Calu3 (cell line): ENCODE data around the gene RIMBP2. TPM values are rescaled to one million over a fixed set of nuclear protein-coding genes. Genes with fewer than 3 reads are reported as not detected.

Source experiments
- BruUV-seq: library from RNA; stranded (reverse); fragments of 400-500 nt; replicated peaks from 2 replicates; lab custom pipeline; 2021; lab: Mats Ljungman, UMichigan
- CTCF ChIA-PET: fragments of 300-600 bp; sonication (Branson Sonifier 250); formaldehyde crosslinking; loops from one replicate; lab custom pipeline; 2022; ENCODE audit warnings: antibody characterized with exemption; lab: Charles Lee
- DNase-seq: peaks from one replicate; pipeline ENCODE4 v3.0.0; 2022
- H3K27ac Mint-ChIP-seq: one replicate; pipeline ENCODE4 v1.8.0; 2022; ENCODE audit warnings: mixed read lengths; ENCODE audit not compliant: unreplicated experiment
- H3K27me3 Mint-ChIP-seq: one replicate; pipeline ENCODE4 v1.8.0; 2022; ENCODE audit warnings: mixed read lengths; ENCODE audit not compliant: unreplicated experiment
- H3K36me3 Mint-ChIP-seq: one replicate; pipeline ENCODE4 v1.8.0; 2022; ENCODE audit warnings: mild to moderate bottlenecking, moderate library complexity, mixed read lengths; ENCODE audit not compliant: insufficient read depth, unreplicated experiment
- H3K4me1 Mint-ChIP-seq: one replicate; pipeline ENCODE4 v1.8.0; 2022; ENCODE audit warnings: mild to moderate bottlenecking, low read depth, mixed read lengths; ENCODE audit not compliant: unreplicated experiment
- H3K4me3 Mint-ChIP-seq: one replicate; pipeline ENCODE4 v1.8.0; 2022; ENCODE audit warnings: mild to moderate bottlenecking, low read depth, moderate library complexity, mixed read lengths; ENCODE audit not compliant: unreplicated experiment
- H3K9me3 Mint-ChIP-seq: one replicate; pipeline ENCODE4 v1.8.0; 2022; ENCODE audit warnings: low read depth, mixed read lengths; ENCODE audit not compliant: unreplicated experiment
- CTCF ChIP-seq: fragments of 200-600 bp; IDR thresholded peaks from one replicate; pipeline ENCODE4 v1.8.0; 2022; ENCODE audit warnings: antibody characterized with exemption; ENCODE audit not compliant: unreplicated experiment
- intact Hi-C: fragments of 100-400 bp; cut with micrococcal nuclease; formaldehyde crosslinking; loops from one replicate; pipeline ENCODE4 v1.10.0; 2022; ENCODE audit not compliant: unreplicated experiment
- total RNA-seq: library from RNA; stranded (reverse); gene quantifications from 2 replicates; pipeline ENCODE4 v1.2.3, GENCODE V29; 2022

RIMBP2 gene
- total RNA-seq, 1 experiment from 2014 or later = 6.1 TPM

GRCh38 chr12:130482448-130482847, 233.7 kb downstream of the RIMBP2 start:
- intact Hi-C loops = no loop called here

GRCh38 chr12:130481392-130481879, 234.7 kb downstream of the RIMBP2 start:
- no peak for DNase-seq
- CTCF ChIA-PET = no interaction called here
- Mint-ChIP-seq H3K27ac (no peak overlapping the region), H3K9me3 (peaks cover 7% of the 10 kb centered on the region), H3K4me1 (no peaks in the 10 kb centered on the region), H3K4me3 (no peak overlapping the region), H3K36me3 (no peaks in the 10 kb centered on the region), H3K27me3 (no peaks in the 10 kb centered on the region)
- no TSS peak for BruUV-seq
- TF ChIP-seq CTCF = no peak
- intact Hi-C loops = no loop called here

More at GRCh38 chr12:130482448-130482847, 233.7 kb downstream of the RIMBP2 start:
- no peaks in the 10 kb centered on the region for H3K27me3 Mint-ChIP-seq
- H3K36me3 Mint-ChIP-seq = no peaks in the 10 kb centered on the region
- CTCF ChIA-PET = interaction anchor here (0.7 kb wide), 1 partner anchor 269 kb away, joined by 3 read pairs; no protein-coding TSS in a partner anchor
- H3K27ac Mint-ChIP-seq = no peak overlapping the region
- no peak for DNase-seq
- H3K4me1 Mint-ChIP-seq = no peaks in the 10 kb centered on the region
- H3K9me3 Mint-ChIP-seq = peaks cover 12% of the 10 kb centered on the region
- BruUV-seq = no TSS peak
- no peak for TF ChIP-seq CTCF
- H3K4me3 Mint-ChIP-seq = no peak overlapping the region

GRCh38 chr12:130480887-130481286, 235.2 kb downstream of the RIMBP2 start:
- Mint-ChIP-seq H3K27ac (no peak overlapping the region), H3K4me3 (no peak overlapping the region), H3K9me3 (peaks cover 5% of the 10 kb centered on the region), H3K27me3 (no peaks in the 10 kb centered on the region), H3K36me3 (no peaks in the 10 kb centered on the region), H3K4me1 (no peaks in the 10 kb centered on the region)
- no peak for TF ChIP-seq CTCF
- no peak for DNase-seq
- BruUV-seq = no TSS peak
- intact Hi-C loops = no loop called here
- CTCF ChIA-PET = interaction anchor here (0.7 kb wide), 1 partner anchor 1663 kb away, joined by 7 read pairs; no protein-coding TSS in a partner anchor

GRCh38 chr12:130480231-130480630, 235.9 kb downstream of the RIMBP2 start:
- Mint-ChIP-seq H3K27me3 (no peaks in the 10 kb centered on the region), H3K36me3 (no peaks in the 10 kb centered on the region), H3K4me3 (no peak overlapping the region), H3K27ac (no peak overlapping the region), H3K9me3 (peaks cover 6% of the 10 kb centered on the region), H3K4me1 (no peaks in the 10 kb centered on the region)
- intact Hi-C loops = no loop called here
- CTCF ChIA-PET = interaction anchor here (0.7 kb wide), 1 partner anchor 1664 kb away, joined by 7 read pairs; no protein-coding TSS in a partner anchor
- no TSS peak for BruUV-seq
- no peak for DNase-seq
- TF ChIP-seq CTCF = no peak
